Muscle of leg (tissue), 11 donors: ENCODE measurements around the gene ABCA7. TPM values are rescaled to one million over a fixed set of nuclear protein-coding genes. Genes with fewer than 3 reads are reported as not detected.

Source experiments
- DNase-seq: peaks from one replicate; pipeline ENCODE4 v3.0.0; 2013
- H3K27ac ChIP-seq: one replicate; pipeline ENCODE4 v1.5.1; 2013; ENCODE audit warnings: mild to moderate bottlenecking, low read length, control low read depth
- H3K27me3 ChIP-seq: one replicate; pipeline ENCODE4 v1.6.1; 2013; ENCODE audit warnings: low read length; ENCODE audit not compliant: control insufficient read depth, insufficient read depth
- H3K36me3 ChIP-seq: one replicate; pipeline ENCODE4 v1.6.1; 2013; ENCODE audit warnings: low read length; ENCODE audit not compliant: control insufficient read depth, insufficient read depth
- H3K4me1 ChIP-seq: one replicate; pipeline ENCODE4 v1.6.1; 2013; ENCODE audit warnings: low read length; ENCODE audit not compliant: control insufficient read depth, insufficient read depth
- H3K4me3 ChIP-seq: one replicate; pipeline ENCODE4 v1.5.1; 2013; ENCODE audit warnings: low read length, control low read depth
- H3K9me3 ChIP-seq: replicated peaks from 2 replicates; pipeline ENCODE4 v1.6.1; 2013; ENCODE audit warnings: low read depth, low read length; ENCODE audit not compliant: control insufficient read depth
- WGBS: methylation state at CpG from one replicate; pipeline ENCODE4 v1.1.5; 2013; ENCODE audit warnings: missing lambda C conversion rate; ENCODE audit not compliant: insufficient coverage; 5-methylcytosine and 5-hydroxymethylcytosine counted together
- polyA plus RNA-seq, 8 donors: library from polyadenylated mRNA; unstranded; fragments of 120-200 nt; gene quantifications; one replicate each; pipeline versions ENCODE4 v1.2.1 to v1.2.3, GENCODE V29; 2013; ENCODE audit warnings: inconsistent platforms in 1 of 8, low replicate concordance in 1 of 8; ENCODE audit not compliant: insufficient read length in 8 of 8, insufficient read depth in 1 of 8
- total RNA-seq: library from RNA; stranded (reverse); fragments of 120-200 nt; gene quantifications from one replicate; pipeline ENCODE4 v1.2.4, GENCODE V29; 2013

ABCA7 gene
- total and polyA plus RNA-seq, 9 donors: 7.9 to 23.0 (median 12.6) TPM

- no peak for DNase-seq
- no peak overlapping the region for H3K4me3 ChIP-seq
- peaks cover 39% of the 10 kb centered on the region for H3K36me3 ChIP-seq
- H3K4me1 ChIP-seq: peaks cover 43% of the 10 kb centered on the region
- H3K27ac ChIP-seq: no peak overlapping the region
- WGBS: 56% methylated on average over 13 of the region's 17 CpGs
- H3K9me3 ChIP-seq: no peaks in the 10 kb centered on the region
- H3K27me3 ChIP-seq: no peaks in the 10 kb centered on the region
Observed at GRCh38 chr19:1106841-1107660, 67.1 kb downstream of the ABCA7 start.

- Histone ChIP-seq H3K36me3 (peaks cover 43% of the 10 kb centered on the region), H3K4me1 (peaks cover 42% of the 10 kb centered on the region), H3K4me3 (no peak overlapping the region), H3K27ac (no peak overlapping the region), H3K9me3 (no peaks in the 10 kb centered on the region), H3K27me3 (no peaks in the 10 kb centered on the region)
- no peak for DNase-seq
- 88% methylated on average over 20 of the region's 25 CpGs for WGBS
Observed at GRCh38 chr19:1107661-1108261, 67.9 kb downstream of the ABCA7 start.

- H3K36me3 ChIP-seq: peaks cover 43% of the 10 kb centered on the region
- H3K4me3 ChIP-seq: no peak overlapping the region
- H3K9me3 ChIP-seq: no peaks in the 10 kb centered on the region
- no peak overlapping the region for H3K27ac ChIP-seq
- H3K4me1 ChIP-seq: peaks cover 41% of the 10 kb centered on the region
- DNase-seq: no peak
- 89% methylated on average over 77 of the region's 89 CpGs for WGBS
- H3K27me3 ChIP-seq: no peaks in the 10 kb centered on the region
Observed at GRCh38 chr19:1108291-1109031, 68.6 kb downstream of the ABCA7 start.

GRCh38 chr19:1109032-1109551, 69.2 kb downstream of the ABCA7 start:
- Histone ChIP-seq H3K4me3 (no peak overlapping the region), H3K27me3 (no peaks in the 10 kb centered on the region), H3K36me3 (peaks cover 46% of the 10 kb centered on the region), H3K27ac (no peak overlapping the region), H3K4me1 (peaks cover 46% of the 10 kb centered on the region), H3K9me3 (no peaks in the 10 kb centered on the region)
- DNase-seq: no peak
- 70% methylated on average over 36 of the region's 48 CpGs for WGBS

GRCh38 chr19:1109697-1110671, 70.1 kb downstream of the ABCA7 start:
- Histone ChIP-seq H3K27ac (no peak overlapping the region), H3K9me3 (no peaks in the 10 kb centered on the region), H3K27me3 (no peaks in the 10 kb centered on the region), H3K4me3 (no peak overlapping the region), H3K36me3 (peaks cover 48% of the 10 kb centered on the region), H3K4me1 (peaks cover 45% of the 10 kb centered on the region)
- WGBS: 83% methylated on average over 46 of the region's 54 CpGs
- DNase-seq: no peak

GRCh38 chr19:1110809-1111640, 71.1 kb downstream of the ABCA7 start:
- H3K27me3 ChIP-seq: no peaks in the 10 kb centered on the region
- WGBS: 45% methylated on average over 6 of the region's 18 CpGs
- no peak overlapping the region for H3K27ac ChIP-seq
- peaks cover 35% of the 10 kb centered on the region for H3K4me1 ChIP-seq
- no peak overlapping the region for H3K4me3 ChIP-seq
- no peaks in the 10 kb centered on the region for H3K9me3 ChIP-seq
- peak; percentile 65 for DNase-seq
- H3K36me3 ChIP-seq: peaks cover 44% of the 10 kb centered on the region

- Histone ChIP-seq H3K27ac (no peak overlapping the region), H3K4me1 (peaks cover 29% of the 10 kb centered on the region), H3K27me3 (no peaks in the 10 kb centered on the region), H3K4me3 (no peak overlapping the region), H3K36me3 (peaks cover 45% of the 10 kb centered on the region), H3K9me3 (no peaks in the 10 kb centered on the region)
- DNase-seq: no peak
- 37% methylated on average over 12 of the region's 18 CpGs for WGBS
Observed at GRCh38 chr19:1111641-1112267, 71.8 kb downstream of the ABCA7 start.

GRCh38 chr19:1112268-1113029, 72.5 kb downstream of the ABCA7 start:
- Histone ChIP-seq H3K4me1 (peaks cover 29% of the 10 kb centered on the region), H3K4me3 (no peak overlapping the region), H3K9me3 (no peaks in the 10 kb centered on the region), H3K27me3 (no peaks in the 10 kb centered on the region), H3K27ac (peak overlapping the region; percentile 29), H3K36me3 (peaks cover 46% of the 10 kb centered on the region)
- DNase-seq: peak; percentile 70
- 51% methylated on average over 71 of the region's 71 CpGs for WGBS
